Gastroesophageal sphincter (tissue), 3 donors: ENCODE results near the gene TCHHL1.

Source experiments
- CTCF ChIP-seq, 4 experiments: fragments of 200-600 bp in 2 of 4; fragments of 450-650 bp in 2 of 4; sonication (generic) in 1 of 4; IDR thresholded peaks; one replicate each; pipeline ENCODE4 v1.5.1; 2017 to 2019; ENCODE audit warnings: antibody characterized with exemption in 4 of 4, mild to moderate bottlenecking in 2 of 4, moderate library complexity in 2 of 4
- EP300 ChIP-seq: sonication (generic); formaldehyde crosslinking; IDR thresholded peaks from one replicate; pipeline ENCODE4 v1.6.1; 2017; ENCODE audit warnings: antibody characterized with exemption, mild to moderate bottlenecking
- POLR2A ChIP-seq, 2 donors: fragments of 450-650 bp; IDR thresholded peaks; one replicate each; pipeline ENCODE4 v1.6.1; 2017; ENCODE audit warnings: antibody characterized with exemption in 2 of 2, mild to moderate bottlenecking in 2 of 2, moderate library complexity in 1 of 2
- POLR2AphosphoS5 ChIP-seq: sonication (generic); formaldehyde crosslinking; IDR thresholded peaks from one replicate; pipeline ENCODE4 v1.6.1; 2017; ENCODE audit warnings: antibody characterized with exemption

DNA sequence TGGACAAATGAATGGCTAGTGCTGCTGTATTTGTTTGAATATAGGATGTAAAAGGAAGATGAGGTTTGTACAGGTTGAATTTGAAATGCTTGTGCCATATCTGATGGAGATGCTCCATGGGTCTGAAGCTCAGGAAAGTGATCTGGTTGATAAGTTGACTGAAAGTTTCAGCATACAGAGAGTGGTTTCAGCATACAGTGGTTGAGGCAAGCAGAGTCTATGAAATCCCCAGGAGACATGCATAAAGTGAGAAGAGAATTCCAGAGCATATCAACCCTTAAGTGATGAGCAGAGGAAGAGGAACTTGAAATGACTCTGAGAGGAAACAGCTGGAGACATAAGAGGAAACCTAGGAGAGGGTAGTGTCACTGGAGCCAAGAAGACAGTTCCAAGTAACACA is 21.7 kb downstream of the TCHHL1 start:
- TF ChIP-seq POLR2A (IDR thresholded peaks at IDR 0.05) (no peak), CTCF (IDR thresholded peaks at IDR 0.05) (no peak), POLR2AphosphoS5 (no peak), EP300 (no peak)
